GM12872 (cell line): Measurements from ENCODE around the gene CYBA.
A peak's percentile ranks its signal among the peaks of the same experiment; 100 is the strongest.

Experiments used
- CTCF ChIP-seq: IDR thresholded peaks from 3 replicates; pipeline ENCODE4 v1.5.1; 2011; ENCODE audit warnings: low read depth, mild to moderate bottlenecking, low read length, moderate library complexity; ENCODE audit not compliant: insufficient read depth

The CYBA gene

GRCh38 chr16:88639231-88640038 is 11.4 kb downstream of the CYBA start:
- TF ChIP-seq CTCF = no peak

- TF ChIP-seq CTCF = no peak
These were observed 12.3 kb downstream of the CYBA start, which contains the start of gene IL17C for GRCh38 chr16:88638323-88639230. TSS of gene IL17C (plus strand) at chr16:88638572. CDS start at chr16:88638642, 70 bp downstream.

- TF ChIP-seq CTCF = no peak
These were observed 14.2 kb downstream of the CYBA start for GRCh38 chr16:88636488-88637265.

GRCh38 chr16:88635671-88636319 is 15.1 kb downstream of the CYBA start:
- TF ChIP-seq CTCF = 0 out of 3 replicates have a peak, but pooled peaks have one; percentile 9

GRCh38 chr16:88634994-88635670 is 15.7 kb downstream of the CYBA start:
- no peak for TF ChIP-seq CTCF

- TF ChIP-seq CTCF = no peak
These were observed 16.5 kb downstream of the CYBA start for GRCh38 chr16:88634141-88634993.
